ENCODE results near the gene GRIP2.

Gene GRIP2

DNA sequence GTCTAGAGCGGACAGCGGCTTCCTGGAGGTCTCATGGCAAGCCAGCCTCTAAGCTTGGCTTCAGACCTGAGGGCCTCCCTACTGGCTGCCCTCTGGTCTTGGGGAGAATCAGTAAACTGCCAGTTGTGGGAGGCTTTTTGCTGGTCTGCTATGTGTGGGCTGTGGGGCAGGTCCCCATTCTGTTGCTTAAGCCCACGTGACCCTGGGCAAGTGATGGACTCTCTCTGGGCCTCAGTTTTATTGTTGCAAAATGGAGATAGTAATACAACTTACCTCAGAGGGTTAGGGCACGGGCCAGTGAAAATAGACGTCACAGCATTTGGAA lies 76.0 kb downstream of the GRIP2 start:
- CTCF ChIA-PET: interaction anchor here (1.1 to 14.4 kb wide), 3 partner anchors 9 to 205 kb away, joined by 4 to 163 read pairs (median 7); no protein-coding TSS in a partner anchor
- Histone ChIP-seq H3K36me3 (ENCODE audit: control insufficient read depth in 2 of 2, insufficient read depth in 1 of 2, low read length in 2 of 2) (peaks cover 0 to 35% of the 10 kb centered on the region in 2 experiments; a peak in 2 of 3 replicates), H3K4me3 (ENCODE audit: low read depth, low read length) (no peak overlapping the region), H3K9me3 (ENCODE audit: control insufficient read depth, insufficient read depth, low read depth, low read length) (no peaks in the 10 kb centered on the region), H3K4me1 (ENCODE audit: control insufficient read depth, insufficient read depth, low read length) (no peaks in the 10 kb centered on the region), H3K27ac (ENCODE audit: extremely low read depth, low read depth, low read length) (no peak overlapping the region)
- no peak for TF ChIP-seq ZFP37 (tag by site-specific recombination; IDR thresholded peaks at IDR 0.05)
- no peak for TF ChIP-seq ZNF777 (tag by site-specific recombination; IDR thresholded peaks at IDR 0.05; ENCODE audit: borderline replicate concordance)
- no peak for TF ChIP-seq BCL11A (tag by site-specific recombination; IDR thresholded peaks at IDR 0.05; ENCODE audit: low read depth)
- POLR2A ChIA-PET: no interaction called here

DNA sequence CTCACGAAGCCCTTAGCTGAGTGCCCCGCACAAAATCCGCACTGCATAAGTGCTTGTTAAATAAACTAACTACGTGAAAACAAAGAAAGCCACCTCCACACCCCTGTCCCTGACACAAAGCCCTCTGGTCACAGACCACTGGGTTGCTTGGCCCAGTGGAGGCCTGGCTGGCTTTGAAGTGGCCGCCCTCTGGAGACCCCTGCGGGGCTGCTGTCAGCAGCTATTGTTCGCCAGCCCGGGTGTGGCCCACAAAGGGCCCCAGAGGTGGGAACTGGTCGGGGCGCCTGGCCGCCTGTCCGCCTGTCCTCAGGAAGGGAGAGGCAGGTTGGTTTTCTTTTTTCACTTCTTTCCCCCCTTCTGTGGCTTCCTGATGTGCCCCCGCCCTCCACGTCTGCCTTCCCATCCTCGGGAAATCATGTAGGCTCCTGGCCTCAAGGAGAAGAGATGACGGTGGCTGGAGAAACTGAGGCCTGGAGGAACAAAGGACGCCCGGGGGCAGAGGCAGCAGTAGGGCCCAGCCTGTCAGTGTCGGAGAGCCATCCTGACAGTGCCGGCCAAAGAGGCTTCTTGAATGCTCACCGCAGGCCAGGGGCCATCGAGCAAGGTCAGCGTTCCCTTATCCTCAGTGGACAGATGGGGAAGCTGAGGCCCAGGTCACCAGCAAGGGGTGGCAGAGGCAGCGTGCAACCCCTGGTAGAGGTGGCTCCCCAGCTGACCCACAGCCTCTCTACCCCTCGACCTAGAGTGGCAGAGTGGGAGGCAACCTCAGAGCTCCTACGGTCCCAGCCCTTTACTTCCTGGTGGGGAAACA lies 76.6 kb downstream of the GRIP2 start:
- Histone ChIP-seq H3K36me3 (ENCODE audit: control insufficient read depth in 2 of 2, insufficient read depth in 1 of 2, low read length in 2 of 2) (peaks cover 0 to 35% of the 10 kb centered on the region in 2 experiments; a peak in 2 of 3 replicates), H3K9me3 (ENCODE audit: control insufficient read depth, insufficient read depth, low read depth, low read length) (no peaks in the 10 kb centered on the region), H3K4me3 (ENCODE audit: low read depth, low read length) (no peak overlapping the region), H3K27ac (ENCODE audit: extremely low read depth, low read depth, low read length) (no peak overlapping the region), H3K4me1 (ENCODE audit: control insufficient read depth, insufficient read depth, low read length) (no peaks in the 10 kb centered on the region; the same call in 1 of the 2 replicates)
- 0 out of 2 replicates have a peak, but pooled peaks have one; percentile 31 for TF ChIP-seq ZIC2 (tag by site-specific recombination; IDR thresholded peaks at IDR 0.05)
- no peak for TF ChIP-seq ZXDB (tag by site-specific recombination; IDR thresholded peaks at IDR 0.05)
- TF ChIP-seq, protein P1, sequence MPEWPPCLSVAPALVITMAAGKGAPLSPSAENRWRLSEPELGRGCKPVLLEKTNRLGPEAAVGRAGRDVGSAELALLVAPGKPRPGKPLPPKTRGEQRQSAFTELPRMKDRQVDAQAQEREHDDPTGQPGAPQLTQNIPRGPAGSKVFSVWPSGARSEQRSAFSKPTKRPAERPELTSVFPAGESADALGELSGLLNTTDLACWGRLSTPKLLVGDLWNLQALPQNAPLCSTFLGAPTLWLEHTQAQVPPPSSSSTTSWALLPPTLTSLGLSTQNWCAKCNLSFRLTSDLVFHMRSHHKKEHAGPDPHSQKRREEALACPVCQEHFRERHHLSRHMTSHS (tag by site-specific recombination; IDR thresholded peaks at IDR 0.05): no peak
- TF ChIP-seq TCF7L2 (IDR thresholded peaks at IDR 0.05; ENCODE audit: borderline replicate concordance, low read depth, low read length): peak; percentile 50; the same call in 1 of the 2 replicates
- ChIA-PET CTCF (interaction anchor here (0.8 to 14.4 kb wide), 9 partner anchors 9 to 260 kb away, joined by 3 to 163 read pairs (median 7); no protein-coding TSS in a partner anchor), POLR2A (no interaction called here)

DNA sequence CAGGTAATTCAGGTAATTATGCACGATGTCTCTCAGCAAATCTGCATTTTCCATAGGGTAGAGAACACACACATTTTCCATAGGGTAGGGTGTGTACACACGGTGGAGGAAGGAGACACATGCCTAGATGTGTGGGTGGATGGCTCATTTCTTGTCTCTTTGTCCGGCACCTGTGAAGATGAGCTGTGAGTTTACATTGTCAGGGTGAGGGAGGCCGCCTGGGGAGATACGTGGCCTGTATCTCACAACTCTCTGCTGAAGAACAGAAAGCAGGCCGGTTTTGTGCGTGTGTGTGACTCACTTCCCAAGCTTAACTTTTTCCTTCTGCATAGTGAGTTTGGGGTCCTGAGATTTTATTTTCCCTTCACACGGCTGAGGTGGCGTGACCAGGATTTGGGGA lies 77.4 kb downstream of the GRIP2 start:
- ChIA-PET POLR2A (no interaction called here), CTCF (interaction anchor here (0.6 to 14.4 kb wide), 19 partner anchors 10 to 262 kb away, joined by 3 to 163 read pairs (median 4); partner anchors contain the start of gene SLC6A6)
- TF ChIP-seq ZNF169 (tag by site-specific recombination; IDR thresholded peaks at IDR 0.05) (no peak), ZBTB8A (tag by site-specific recombination; IDR thresholded peaks at IDR 0.05) (no peak), ZNF560 (tag by site-specific recombination; IDR thresholded peaks at IDR 0.05; ENCODE audit: borderline replicate concordance) (no peak), ZBTB7A (tag by site-specific recombination; IDR thresholded peaks at IDR 0.05; ENCODE audit: low read depth) (no peak), ZNF211 (tag by site-specific recombination; IDR thresholded peaks at IDR 0.05; ENCODE audit: low read depth) (no peak), TRIM28 (IDR thresholded peaks at IDR 0.05; ENCODE audit: borderline replicate concordance, low read length) (no peak), ZNF76 (tag by site-specific recombination; IDR thresholded peaks at IDR 0.05; ENCODE audit: borderline replicate concordance, low read depth) (no peak), SP3 (tag by site-specific recombination; IDR thresholded peaks at IDR 0.05) (no peak), YY1 (tag by site-specific recombination; IDR thresholded peaks at IDR 0.05) (no peak), ZNF544 (tag by site-specific recombination; IDR thresholded peaks at IDR 0.05) (no peak), ZNF146 (tag by site-specific recombination; IDR thresholded peaks at IDR 0.05) (no peak), ZNF521 (tag by site-specific recombination; IDR thresholded peaks at IDR 0.05) (no peak), ZSCAN16 (tag by site-specific recombination; IDR thresholded peaks at IDR 0.05) (no peak)
- TF ChIP-seq, protein P2, sequence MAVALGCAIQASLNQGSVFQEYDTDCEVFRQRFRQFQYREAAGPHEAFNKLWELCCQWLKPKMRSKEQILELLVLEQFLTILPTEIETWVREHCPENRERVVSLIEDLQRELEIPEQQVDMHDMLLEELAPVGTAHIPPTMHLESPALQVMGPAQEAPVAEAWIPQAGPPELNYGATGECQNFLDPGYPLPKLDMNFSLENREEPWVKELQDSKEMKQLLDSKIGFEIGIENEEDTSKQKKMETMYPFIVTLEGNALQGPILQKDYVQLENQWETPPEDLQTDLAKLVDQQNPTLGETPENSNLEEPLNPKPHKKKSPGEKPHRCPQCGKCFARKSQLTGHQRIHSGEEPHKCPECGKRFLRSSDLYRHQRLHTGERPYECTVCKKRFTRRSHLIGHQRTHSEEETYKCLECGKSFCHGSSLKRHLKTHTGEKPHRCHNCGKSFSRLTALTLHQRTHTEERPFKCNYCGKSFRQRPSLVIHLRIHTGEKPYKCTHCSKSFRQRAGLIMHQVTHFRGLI (tag by site-specific recombination; IDR thresholded peaks at IDR 0.05): no peak
- H3K4me1 ChIP-seq (ENCODE audit: control insufficient read depth, insufficient read depth, low read length): no peaks in the 10 kb centered on the region; the same call in 1 of the 2 replicates
- H3K27ac ChIP-seq (ENCODE audit: extremely low read depth, low read depth, low read length): no peak overlapping the region
- no peaks in the 10 kb centered on the region for H3K9me3 ChIP-seq (ENCODE audit: control insufficient read depth, insufficient read depth, low read depth, low read length)
- H3K36me3 ChIP-seq (ENCODE audit: control insufficient read depth in 2 of 2, insufficient read depth in 1 of 2, low read length in 2 of 2): peaks cover 0 to 35% of the 10 kb centered on the region in 2 experiments; a peak in 2 of 3 replicates
- H3K4me3 ChIP-seq (ENCODE audit: low read depth, low read length): no peak overlapping the region
